Prostate gland (tissue), 2 donors: ENCODE measurements around the gene MRPS21.

ENCODE experiments used
- POLR2A ChIP-seq: fragments of 450-650 bp; IDR thresholded peaks from one replicate; pipeline ENCODE4 v1.6.1; 2016; ENCODE audit warnings: antibody characterized with exemption, mild to moderate bottlenecking
- TF ChIP-seq, protein P1 (sequence below), 4 experiments: fragments of 200-600 bp in 2 of 4; fragments of 450-650 bp in 2 of 4; sonication (generic) in 2 of 4; IDR thresholded peaks; 1 replicate in 3 of 4; 2 replicates in 1 of 4; pipeline ENCODE4 v1.5.1; 2016 to 2019; ENCODE audit warnings: antibody characterized with exemption in 4 of 4, mild to moderate bottlenecking in 2 of 4, moderate library complexity in 2 of 4

DNA sequence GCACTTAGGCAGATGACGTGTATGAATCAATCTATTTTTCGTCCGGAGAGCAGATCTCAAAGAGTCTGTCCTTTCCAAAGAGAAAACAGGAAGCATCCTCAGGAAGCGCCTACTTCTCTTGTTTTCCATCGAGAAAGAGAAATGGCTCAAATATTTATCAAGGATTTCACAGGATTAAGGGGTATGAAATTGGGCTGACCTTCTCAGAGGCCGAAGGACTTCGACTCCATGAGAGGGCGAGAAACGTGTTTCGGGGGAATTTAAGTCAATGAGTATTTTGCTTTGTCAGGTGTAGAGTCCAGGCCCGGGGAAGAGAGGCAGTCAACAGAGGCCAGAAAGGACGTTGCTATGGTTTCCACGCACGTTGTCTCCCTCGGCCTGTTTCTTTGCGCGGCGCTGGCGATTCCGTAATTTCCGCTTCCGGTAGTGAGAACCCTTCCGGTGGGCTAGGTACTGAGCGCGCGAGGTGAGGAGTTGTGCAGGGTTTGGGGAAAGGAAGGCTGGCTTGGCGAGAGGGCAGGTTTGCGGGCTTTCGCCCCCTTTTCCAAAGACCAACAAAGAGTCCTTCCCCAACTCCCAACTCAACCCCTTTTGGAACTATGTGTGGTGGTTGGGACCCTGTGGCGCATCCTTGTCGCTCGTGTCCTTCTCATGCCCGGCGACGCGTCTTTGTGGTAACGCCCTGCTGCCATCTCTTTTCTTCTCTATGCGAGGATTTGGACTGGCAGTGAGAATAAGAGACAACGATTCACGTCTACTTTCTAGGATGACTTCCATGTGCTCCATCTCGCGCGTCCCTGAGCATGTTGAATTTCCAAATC lies at the start of gene MRPS21:
- TF ChIP-seq POLR2A, result peak; percentile 46
- TF ChIP-seq, protein P1, sequence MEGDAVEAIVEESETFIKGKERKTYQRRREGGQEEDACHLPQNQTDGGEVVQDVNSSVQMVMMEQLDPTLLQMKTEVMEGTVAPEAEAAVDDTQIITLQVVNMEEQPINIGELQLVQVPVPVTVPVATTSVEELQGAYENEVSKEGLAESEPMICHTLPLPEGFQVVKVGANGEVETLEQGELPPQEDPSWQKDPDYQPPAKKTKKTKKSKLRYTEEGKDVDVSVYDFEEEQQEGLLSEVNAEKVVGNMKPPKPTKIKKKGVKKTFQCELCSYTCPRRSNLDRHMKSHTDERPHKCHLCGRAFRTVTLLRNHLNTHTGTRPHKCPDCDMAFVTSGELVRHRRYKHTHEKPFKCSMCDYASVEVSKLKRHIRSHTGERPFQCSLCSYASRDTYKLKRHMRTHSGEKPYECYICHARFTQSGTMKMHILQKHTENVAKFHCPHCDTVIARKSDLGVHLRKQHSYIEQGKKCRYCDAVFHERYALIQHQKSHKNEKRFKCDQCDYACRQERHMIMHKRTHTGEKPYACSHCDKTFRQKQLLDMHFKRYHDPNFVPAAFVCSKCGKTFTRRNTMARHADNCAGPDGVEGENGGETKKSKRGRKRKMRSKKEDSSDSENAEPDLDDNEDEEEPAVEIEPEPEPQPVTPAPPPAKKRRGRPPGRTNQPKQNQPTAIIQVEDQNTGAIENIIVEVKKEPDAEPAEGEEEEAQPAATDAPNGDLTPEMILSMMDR (IDR thresholded peaks at IDR 0.05), result peak in 1 of 4 experiments; percentile 20
